SU-DHL-6 (cell line): ENCODE results near the gene DNAJC27.

ENCODE experiments used
- CTCF ChIP-seq: fragments of 200-600 bp; sonication (generic); IDR thresholded peaks from one replicate; pipeline ENCODE4 v1.5.1; 2017; ENCODE audit warnings: antibody characterized with exemption, mild to moderate bottlenecking, low read length, moderate library complexity; ENCODE audit not compliant: insufficient read depth, poor library complexity, severe bottlenecking
- EZH2phosphoT487 ChIP-seq: fragments of 200-600 bp; sonication (generic), shearing (Covaris generic); conservative IDR thresholded peaks from 2 replicates; pipeline ENCODE4 v1.6.1; 2018; ENCODE audit warnings: mild to moderate bottlenecking, antibody characterized with exemption, low read length, moderate library complexity, mixed read lengths

GRCh38 chr2:24971536-24972314 lies at the start of gene DNAJC27:
- TF ChIP-seq CTCF (no peak), EZH2phosphoT487 (no peak)
